DND-41 (cell line): ENCODE data around the gene GNGT1.

Experiments used
- ATAC-seq: fragments of 200-7000 bp; cut with Tn5 transposase; 3 replicates; pipeline ENCODE4 v1.9.1; 2021; ENCODE audit warnings: low read depth; ENCODE audit not compliant: insufficient read depth
- DNase-seq: peaks from one replicate; pipeline ENCODE4 v3.0.0-alpha.2; 2020
- H2AFZ ChIP-seq: 2 replicates; pipeline ENCODE4 v1.6.0; 2012; ENCODE audit warnings: low read depth, low read length
- H3K27ac ChIP-seq: 2 replicates; pipeline ENCODE4 v1.5.1; 2012; ENCODE audit warnings: low read length, inconsistent platforms
- H3K27me3 ChIP-seq: fragments of 200-600 bp; sonication (generic); 2 replicates; pipeline ENCODE4 v1.6.0; 2012; ENCODE audit warnings: low read length, mild to moderate bottlenecking, inconsistent platforms; ENCODE audit not compliant: insufficient read depth, poor library complexity
- H3K36me3 ChIP-seq: 2 replicates; pipeline ENCODE4 v1.5.1; 2012; ENCODE audit warnings: low read length, inconsistent platforms; ENCODE audit not compliant: insufficient read depth
- H3K4me1 ChIP-seq: 2 replicates; pipeline ENCODE4 v1.5.1; 2012; ENCODE audit warnings: mild to moderate bottlenecking, low read length; ENCODE audit not compliant: insufficient read depth
- H3K4me2 ChIP-seq: 2 replicates; pipeline ENCODE4 v1.6.0; 2012; ENCODE audit warnings: mild to moderate bottlenecking, moderate library complexity, low read length, inconsistent platforms; ENCODE audit not compliant: insufficient read depth
- H3K4me3 ChIP-seq, 2 experiments: fragments of 200-600 bp in 1 of 2; shearing (Covaris generic) in 1 of 2; 2 replicates each; pipeline ENCODE4 v1.5.1; 2012 to 2016; ENCODE audit warnings: inconsistent platforms in 2 of 2, low read length in 2 of 2, mild to moderate bottlenecking in 2 of 2, low read depth in 1 of 2, moderate library complexity in 1 of 2
- H3K79me2 ChIP-seq: 2 replicates; pipeline ENCODE4 v1.6.0; 2012; ENCODE audit warnings: low read length, inconsistent platforms; ENCODE audit not compliant: insufficient read depth
- H3K9ac ChIP-seq: 2 replicates; pipeline ENCODE4 v1.6.0; 2012; ENCODE audit warnings: low read depth, mild to moderate bottlenecking, inconsistent platforms, low read length, moderate library complexity
- H3K9me3 ChIP-seq: 2 replicates; pipeline ENCODE4 v1.5.1; 2012; ENCODE audit warnings: low read length, moderate library complexity, mild to moderate bottlenecking, inconsistent platforms; ENCODE audit not compliant: insufficient read depth, severe bottlenecking
- H4K20me1 ChIP-seq: 2 replicates; pipeline ENCODE4 v1.6.0; 2012; ENCODE audit warnings: low read length; ENCODE audit not compliant: insufficient read depth
- CTCF ChIP-seq: IDR thresholded peaks from 2 replicates; pipeline ENCODE4 v1.5.1; 2012; ENCODE audit warnings: borderline replicate concordance, low read length, moderate library complexity, mild to moderate bottlenecking; ENCODE audit not compliant: poor library complexity, severe bottlenecking; ENCODE audit errors: extremely low read depth
- EZH2 ChIP-seq: IDR thresholded peaks from 3 replicates; pipeline ENCODE4 v1.6.1; 2012; ENCODE audit warnings: borderline replicate concordance, low read depth, mild to moderate bottlenecking, moderate library complexity, low read length, inconsistent platforms; ENCODE audit not compliant: severe bottlenecking

GNGT1 gene

GRCh38 chr7:93879356-93879755 lies 27.0 kb upstream of the GNGT1 start:
- Histone ChIP-seq H3K9me3 (no peaks in the 10 kb centered on the region), H3K4me1 (no peaks in the 10 kb centered on the region), H3K79me2 (no peaks in the 10 kb centered on the region), H3K36me3 (no peaks in the 10 kb centered on the region), H3K27ac (no peak overlapping the region), H3K9ac (no peak overlapping the region), H4K20me1 (no peaks in the 10 kb centered on the region), H3K27me3 (no peaks in the 10 kb centered on the region), H2AFZ (no peak overlapping the region), H3K4me3 (no peak overlapping the region), H3K4me2 (no peak overlapping the region)
- no peak for TF ChIP-seq CTCF
- no peak for TF ChIP-seq EZH2
- DNase-seq (no peak), ATAC-seq (no peak)

GRCh38 chr7:93882468-93882867 lies 23.9 kb upstream of the GNGT1 start:
- H3K27ac ChIP-seq = no peak overlapping the region
- H3K9me3 ChIP-seq = no peaks in the 10 kb centered on the region
- no peak overlapping the region for H3K4me3 ChIP-seq
- ATAC-seq (no peak), DNase-seq (no peak)
- H3K9ac ChIP-seq = no peak overlapping the region
- H3K27me3 ChIP-seq = no peaks in the 10 kb centered on the region
- no peak overlapping the region for H2AFZ ChIP-seq
- no peaks in the 10 kb centered on the region for H3K79me2 ChIP-seq
- no peaks in the 10 kb centered on the region for H3K36me3 ChIP-seq
- H3K4me1 ChIP-seq = no peaks in the 10 kb centered on the region
- H4K20me1 ChIP-seq = no peaks in the 10 kb centered on the region
- TF ChIP-seq CTCF (no peak), EZH2 (no peak)
- no peak overlapping the region for H3K4me2 ChIP-seq

GRCh38 chr7:93883078-93883916 lies 23.1 kb upstream of the GNGT1 start:
- ATAC-seq (no peak), DNase-seq (no peak)
- Histone ChIP-seq H3K4me1 (no peaks in the 10 kb centered on the region), H2AFZ (no peak overlapping the region), H3K9me3 (no peaks in the 10 kb centered on the region), H4K20me1 (no peaks in the 10 kb centered on the region), H3K36me3 (no peaks in the 10 kb centered on the region), H3K27me3 (no peaks in the 10 kb centered on the region), H3K9ac (no peak overlapping the region), H3K27ac (no peak overlapping the region), H3K4me3 (no peak overlapping the region), H3K79me2 (no peaks in the 10 kb centered on the region), H3K4me2 (no peak overlapping the region)
- TF ChIP-seq CTCF (no peak), EZH2 (no peak)
